Measurements from ENCODE around the gene BICRA.
"Not testable (repeated sequence)": the region's sequence is repeated elsewhere in the genome, so short reads cannot be mapped to it uniquely, and the experiment has no call there.

BICRA gene

DNA sequence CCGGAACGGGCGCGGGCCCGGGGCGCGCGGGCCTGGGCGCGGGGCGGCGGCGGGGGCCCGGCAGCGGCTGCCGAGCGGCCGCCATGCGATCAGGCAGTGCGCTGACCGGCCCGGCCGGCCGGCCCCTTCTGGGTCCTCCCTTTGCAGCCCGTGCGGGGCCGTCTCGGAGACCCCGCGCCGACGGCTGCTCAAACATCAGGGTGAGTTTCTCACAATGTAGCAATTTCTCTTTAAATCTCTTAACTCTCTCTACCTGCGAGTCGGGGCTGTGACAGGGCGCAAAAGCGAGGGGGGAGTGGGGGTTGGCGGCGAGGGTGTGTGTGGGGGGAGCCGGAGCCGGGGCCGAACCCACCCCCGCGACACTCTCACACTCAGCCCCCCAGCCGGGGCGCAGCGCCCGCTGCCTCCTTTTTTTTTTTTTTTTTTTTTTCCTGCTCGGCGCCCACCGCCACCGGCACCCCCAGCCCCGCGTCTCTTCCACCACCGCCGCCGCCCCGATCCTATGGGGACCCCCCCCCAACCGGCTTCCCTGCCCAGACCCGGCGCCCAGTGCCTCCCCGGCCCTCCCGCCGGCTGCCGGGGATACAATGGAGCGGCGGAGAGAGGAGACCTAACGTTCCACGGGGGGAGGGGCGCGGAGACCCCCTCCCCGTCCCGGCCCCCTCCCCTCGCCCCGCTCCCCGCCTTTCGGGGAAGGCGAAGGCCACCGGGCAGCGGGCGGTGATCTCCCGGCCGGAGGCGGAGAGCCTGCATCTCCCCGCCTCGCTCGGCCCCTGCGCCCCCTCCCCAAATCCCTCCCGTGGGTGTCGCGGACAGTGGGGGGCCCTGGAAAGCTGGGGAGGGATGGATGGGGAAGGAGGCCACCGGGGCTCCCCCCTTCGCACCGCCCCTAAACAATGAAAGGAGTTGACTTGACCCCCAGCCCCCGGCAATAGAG is at the start of gene BICRA:
Gene BICRA, plus strand, starts transcription at position 166 of the 937 bp plus-strand sequence. CDS start 64,441 bp downstream, outside the sequence.
- peak; percentile 55 to 75 (median 59) for DNase-seq (ENCODE audit: low read depth in 3 of 3, low spot score in 1 of 3)

DNA sequence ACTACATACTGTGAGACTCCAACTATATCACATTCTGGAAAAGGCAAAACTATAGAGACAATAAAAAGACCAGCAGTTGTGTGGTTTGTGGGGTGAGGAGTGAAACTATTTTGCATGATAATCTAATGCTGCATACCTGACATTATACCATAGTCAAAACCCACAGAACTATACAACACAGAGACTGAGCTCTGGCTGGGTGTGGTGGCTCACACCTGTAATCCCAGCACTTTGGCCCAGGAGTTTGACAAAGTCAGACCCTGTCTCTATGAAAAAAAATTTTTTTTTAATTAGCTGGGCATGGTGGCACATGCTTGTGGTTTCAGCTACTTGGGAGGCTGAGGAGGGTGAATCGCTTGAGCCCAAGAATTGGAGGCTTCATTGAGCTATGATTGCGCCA is 47.9 kb upstream of the BICRA start:
- no peak for DNase-seq (ENCODE audit: low read depth in 3 of 3, low spot score in 1 of 3)

DNA sequence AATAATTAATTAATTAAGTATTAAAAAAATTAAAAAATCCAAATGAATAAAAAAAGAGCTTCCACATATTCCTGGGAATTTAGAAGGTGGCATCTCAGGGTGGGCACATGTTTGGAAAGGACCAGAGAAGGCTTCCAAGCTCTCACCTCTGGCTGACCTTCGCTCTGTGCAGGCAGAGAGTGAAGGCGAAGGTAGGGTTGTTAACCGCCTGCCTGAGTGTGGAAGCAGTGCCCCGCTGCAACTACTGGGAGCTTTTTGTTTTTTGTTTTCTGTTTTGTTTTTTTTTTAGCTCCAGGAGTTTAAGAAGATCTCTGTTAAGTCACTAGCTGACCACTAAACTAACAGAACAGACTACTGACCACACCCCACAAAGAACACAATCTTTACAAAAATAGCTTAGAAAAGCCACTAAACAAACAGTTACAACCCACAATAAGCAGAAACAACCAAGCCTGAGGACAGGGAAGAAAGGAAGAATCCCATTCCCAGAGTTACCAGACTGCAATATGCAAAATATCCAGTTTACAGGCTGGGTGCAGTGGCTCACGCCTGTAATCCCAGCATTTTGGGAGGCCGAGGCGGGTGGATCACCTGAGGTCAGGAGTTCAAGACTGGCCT is 47.4 kb upstream of the BICRA start:
- DNase-seq (ENCODE audit: low read depth in 3 of 3, low spot score in 1 of 3) = no peak

DNA sequence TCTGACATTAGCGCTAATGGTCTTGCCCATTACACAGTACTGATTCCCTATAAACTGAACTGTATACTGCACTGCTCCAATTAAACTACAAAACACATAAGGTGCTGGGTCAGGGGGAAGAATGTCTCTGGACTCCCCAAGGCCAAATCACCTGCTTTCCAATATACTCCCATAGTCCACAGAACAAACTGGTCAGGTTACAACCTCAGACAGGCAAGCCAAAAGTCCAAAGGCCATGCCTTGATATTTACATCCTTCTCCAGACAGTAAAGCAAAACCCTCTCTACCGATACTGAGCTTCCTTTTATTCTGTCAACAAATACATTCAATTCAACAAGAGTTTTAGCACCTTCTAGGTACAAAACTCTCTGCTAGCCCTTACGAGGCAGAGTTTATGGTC is 44.9 kb upstream of the BICRA start:
- DNase-seq (ENCODE audit: low read depth in 3 of 3, low spot score in 1 of 3) = no peak

DNA sequence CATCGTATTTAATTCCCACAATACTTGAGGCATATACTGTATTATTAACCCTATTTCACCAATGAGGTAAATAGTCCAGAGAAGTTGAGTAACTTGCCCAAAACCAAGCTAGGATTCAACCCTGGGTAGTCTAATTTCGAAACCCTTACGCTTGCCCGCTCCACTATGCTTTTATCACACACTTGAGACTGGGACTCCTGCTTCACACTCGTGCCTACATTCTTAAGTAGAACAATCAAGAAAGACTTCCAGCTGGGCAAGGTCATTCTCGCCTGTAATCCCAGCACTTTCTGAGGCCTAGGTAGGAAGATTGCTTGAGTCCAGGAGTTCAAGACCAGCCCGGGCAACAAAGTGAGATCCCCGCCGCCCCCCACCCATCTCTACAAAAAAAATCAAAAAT is 39.6 kb upstream of the BICRA start:
- DNase-seq (ENCODE audit: low read depth in 3 of 3, low spot score in 1 of 3) = no peak

DNA sequence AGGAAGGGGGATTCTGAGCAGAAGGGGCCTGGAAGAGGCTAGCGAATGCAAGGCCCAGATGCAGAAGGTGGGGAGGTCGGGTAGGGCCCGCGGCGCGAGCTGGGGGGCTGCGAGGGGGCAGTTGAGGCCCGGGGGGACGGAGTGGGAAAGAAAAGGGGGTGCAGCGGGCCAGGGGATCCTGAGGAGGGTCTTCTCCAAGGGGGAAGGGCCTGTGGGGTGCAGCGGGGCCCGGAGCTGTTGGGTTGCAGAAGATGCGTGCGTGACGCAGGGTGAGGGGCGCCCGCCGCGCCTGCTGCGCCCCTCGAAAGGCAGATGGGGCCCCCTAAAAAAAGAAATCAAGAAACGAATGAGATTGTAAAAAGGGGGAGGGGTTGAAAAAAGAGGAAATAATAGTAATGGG is 36.3 kb upstream of the BICRA start:
- no peak for DNase-seq (ENCODE audit: low read depth in 3 of 3, low spot score in 1 of 3)

DNA sequence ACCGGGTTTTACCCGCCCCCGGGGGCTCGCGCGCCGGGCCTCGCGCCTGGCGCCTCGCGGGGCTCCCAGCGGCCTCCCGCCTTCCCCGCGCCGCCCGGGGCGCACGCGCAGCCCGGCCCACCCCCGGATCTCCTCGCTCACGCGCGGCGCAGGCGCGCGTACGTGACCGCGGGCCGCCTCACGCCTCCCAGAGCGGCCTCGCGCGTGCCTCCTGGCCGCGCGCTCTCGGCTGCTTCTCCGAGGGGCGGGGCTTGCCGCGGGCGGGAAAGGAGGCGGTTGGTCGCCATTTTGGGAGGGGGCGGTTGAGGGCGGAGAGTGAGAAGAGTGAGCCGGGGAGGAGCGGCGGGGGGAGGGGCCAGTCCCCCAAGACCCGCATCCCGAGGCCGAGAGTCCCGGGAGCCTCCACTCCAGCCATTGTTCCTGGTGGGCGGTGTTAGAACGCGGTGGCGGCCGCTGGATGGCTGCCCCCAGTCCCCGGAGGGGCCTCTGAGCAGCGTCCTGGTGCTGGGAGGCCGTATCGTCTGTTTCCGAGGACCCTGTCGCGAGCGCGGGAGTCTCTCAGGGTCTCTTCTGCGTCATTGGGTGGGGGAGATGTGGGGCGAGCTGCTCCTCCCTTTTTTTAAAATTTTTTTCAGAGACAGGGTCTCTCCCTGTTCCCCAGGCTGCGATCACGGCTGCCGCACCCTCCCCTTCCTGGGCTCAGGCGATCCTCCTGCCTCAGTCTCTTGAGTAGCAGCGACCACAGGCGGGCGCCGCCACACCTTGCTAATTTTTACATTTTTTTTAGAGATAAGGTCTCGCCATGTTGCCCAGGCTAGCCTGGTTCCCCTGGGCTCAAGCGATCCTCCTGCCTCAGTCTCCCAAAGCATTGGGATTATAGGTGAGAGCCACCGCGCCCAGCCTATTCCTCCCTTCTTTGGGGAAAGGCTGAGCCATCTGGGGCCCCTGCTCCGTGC is 35.6 kb upstream of the BICRA start, which contains the start of gene ZNF541:
Gene ZNF541, minus strand, starts transcription at position 78 of the 956 bp plus-strand sequence. CDS start 17,292 bp downstream, outside the sequence.
- peak; percentile 70 to 79 (median 77) for DNase-seq (ENCODE audit: low read depth in 3 of 3, low spot score in 1 of 3)

DNA sequence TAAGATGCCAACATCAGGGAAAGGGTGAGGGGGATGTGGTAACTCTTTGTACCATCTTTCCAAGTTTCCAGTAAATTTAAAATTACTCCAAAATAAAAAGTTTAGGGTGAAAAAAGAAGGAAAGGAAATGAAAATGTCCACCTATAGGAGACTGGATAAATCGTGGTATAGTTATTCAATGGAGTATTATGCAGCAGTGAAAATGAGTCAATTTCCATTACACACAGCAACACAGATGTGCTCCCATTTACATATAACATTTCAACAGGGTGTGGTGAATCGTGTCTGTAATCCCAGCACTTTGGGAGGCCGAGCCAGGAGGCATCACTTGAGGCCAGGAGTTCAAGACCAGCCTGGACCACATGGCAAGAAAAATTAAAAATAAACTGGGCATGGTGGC is 28.5 kb upstream of the BICRA start:
- DNase-seq (ENCODE audit: low read depth in 3 of 3, low spot score in 1 of 3) = no peak

DNA sequence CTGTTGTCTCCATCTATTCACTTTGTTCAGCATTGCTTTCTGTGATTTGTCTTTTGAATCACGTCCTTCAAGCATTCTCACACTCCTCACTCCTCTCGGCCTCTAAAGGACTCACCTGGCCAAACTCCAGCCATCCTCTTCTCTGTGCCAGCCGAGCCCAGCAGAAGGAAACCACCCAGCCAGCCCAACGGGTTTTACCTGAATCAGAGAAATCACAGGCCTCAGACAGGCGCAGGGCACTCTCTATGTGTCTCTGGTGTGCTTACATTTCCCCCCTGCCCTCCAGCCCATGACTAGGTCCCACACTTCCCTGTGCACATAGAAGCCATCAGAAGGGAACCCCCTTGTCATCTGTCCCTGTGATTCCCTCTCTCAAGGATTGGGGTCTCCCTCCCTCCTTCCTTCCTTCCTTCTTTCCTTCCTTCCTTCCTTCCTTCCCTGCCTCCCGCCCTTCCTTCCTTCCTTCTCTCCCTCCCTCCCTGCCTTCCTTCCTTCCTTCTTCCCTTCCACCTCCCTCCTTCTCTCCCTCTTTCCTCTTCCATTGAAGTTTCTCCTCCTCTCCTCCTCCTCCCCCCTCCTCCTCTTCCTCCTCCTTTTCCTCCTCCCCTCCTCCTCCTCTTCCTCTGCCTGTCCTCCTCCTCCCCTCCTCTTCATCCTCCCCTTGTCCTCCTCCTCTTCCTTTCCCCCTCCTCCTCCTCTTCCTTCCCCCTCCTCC is 27.2 kb upstream of the BICRA start:
- DNase-seq (ENCODE audit: low read depth in 3 of 3, low spot score in 1 of 3) = no peak

DNA sequence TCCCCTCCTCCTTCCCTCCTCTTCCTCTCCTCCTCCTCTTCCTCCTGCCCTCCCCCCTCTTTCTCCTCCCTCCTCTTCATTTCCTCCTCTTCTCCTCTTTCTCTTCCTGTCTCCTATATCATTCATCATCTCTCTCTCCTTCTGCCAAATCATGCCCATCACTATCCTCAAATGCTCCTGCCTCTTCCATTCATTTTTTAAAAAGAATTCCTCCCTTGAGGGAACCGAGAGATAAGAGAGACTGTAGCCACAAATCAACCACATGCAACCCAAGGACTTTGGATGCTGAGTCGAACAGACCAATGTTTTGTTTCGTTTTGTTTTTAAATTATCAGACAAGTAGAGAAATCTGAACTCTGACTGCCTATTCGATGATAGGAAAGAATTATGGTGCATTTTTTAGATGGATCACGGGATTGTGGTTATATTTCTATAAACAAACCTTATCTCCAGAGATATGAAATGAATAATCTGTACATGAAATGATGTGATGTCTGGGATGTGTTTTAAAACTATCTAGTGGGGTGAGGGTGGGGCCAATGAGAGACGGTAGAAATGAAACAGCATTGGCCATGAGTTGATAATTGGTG is 26.5 kb upstream of the BICRA start:
- DNase-seq (ENCODE audit: low read depth in 3 of 3, low spot score in 1 of 3) = no peak

DNA sequence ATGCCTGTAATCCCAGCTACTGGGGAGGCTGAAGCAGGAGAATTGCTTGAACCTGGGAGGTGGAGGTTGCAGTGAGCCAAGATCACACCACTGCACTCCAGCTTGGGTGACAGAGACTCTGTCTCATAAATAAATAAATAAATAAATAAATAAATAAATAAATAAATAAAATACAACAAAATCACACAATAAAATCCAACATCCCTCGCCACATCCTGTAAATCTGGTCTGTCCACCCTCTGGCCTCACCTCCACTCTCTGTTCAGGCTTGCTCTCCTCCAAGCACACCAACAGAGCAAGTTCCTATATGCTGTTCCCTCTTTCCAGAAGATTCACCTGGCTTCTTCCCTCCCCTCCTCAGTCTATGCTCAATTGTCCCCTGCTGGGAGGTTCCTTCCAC is 25.8 kb upstream of the BICRA start:
- DNase-seq (ENCODE audit: low read depth in 3 of 3, low spot score in 1 of 3) = not testable (repeated sequence)

DNA sequence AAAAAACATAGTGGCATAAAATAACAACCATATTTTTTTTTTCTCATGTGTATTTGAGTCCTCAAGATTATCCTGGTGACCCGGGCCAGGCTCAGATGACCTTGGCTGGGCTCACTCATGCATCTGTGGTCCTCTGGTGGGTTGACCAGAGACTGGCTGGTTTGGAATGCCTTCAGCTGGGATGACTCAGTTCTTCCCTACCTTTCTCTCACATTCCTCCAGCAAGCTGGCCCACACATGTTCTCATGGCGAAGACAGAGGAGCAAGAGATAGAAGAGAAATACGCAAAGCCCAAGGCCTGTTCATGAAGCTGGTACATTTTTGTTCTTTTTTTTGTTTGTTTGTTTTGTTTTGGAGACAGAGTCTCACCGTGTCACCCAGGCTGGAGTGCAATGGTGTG is 21.6 kb upstream of the BICRA start:
- no peak for DNase-seq (ENCODE audit: low read depth in 3 of 3, low spot score in 1 of 3)

DNA sequence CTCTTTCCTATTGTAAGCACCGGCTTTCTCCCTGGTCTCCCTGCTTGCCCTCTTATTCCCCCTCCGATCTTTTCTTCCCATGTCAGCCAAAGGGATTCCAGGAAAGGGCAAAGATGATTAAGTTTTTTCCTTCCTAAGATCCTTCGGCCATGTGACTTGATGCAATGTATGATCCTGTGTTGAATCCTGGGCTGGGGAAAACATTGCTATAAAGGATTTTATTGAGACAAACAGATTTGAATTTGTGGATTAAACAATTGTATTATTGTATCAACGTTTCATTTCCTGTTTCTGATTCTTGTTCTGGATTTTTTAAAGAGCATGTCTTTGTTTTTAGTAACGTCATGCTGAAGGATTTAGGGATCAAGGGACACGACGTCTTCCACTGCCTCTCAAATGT is 19.1 kb upstream of the BICRA start:
- DNase-seq (ENCODE audit: low read depth in 3 of 3, low spot score in 1 of 3) = no peak

DNA sequence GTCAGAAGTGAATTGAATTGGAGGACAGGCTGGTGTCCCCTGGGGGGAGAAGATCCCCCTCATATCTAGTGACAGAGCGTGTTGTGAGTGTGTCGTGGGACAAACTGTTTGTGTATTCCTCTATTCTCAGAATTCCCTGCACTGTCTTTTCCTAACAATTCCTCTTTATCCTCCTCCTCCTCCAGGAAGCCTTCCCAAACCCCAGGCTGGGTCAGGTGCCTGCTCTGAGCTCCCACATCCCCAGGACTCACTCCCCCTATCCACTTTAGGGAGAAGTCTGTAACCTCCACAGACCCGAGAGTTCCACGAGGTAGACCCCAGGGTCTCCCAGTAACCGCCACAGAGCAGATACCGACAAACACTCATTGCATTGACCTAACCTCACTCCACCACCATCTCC is 15.1 kb upstream of the BICRA start:
- DNase-seq (ENCODE audit: low read depth in 3 of 3, low spot score in 1 of 3) = no peak

DNA sequence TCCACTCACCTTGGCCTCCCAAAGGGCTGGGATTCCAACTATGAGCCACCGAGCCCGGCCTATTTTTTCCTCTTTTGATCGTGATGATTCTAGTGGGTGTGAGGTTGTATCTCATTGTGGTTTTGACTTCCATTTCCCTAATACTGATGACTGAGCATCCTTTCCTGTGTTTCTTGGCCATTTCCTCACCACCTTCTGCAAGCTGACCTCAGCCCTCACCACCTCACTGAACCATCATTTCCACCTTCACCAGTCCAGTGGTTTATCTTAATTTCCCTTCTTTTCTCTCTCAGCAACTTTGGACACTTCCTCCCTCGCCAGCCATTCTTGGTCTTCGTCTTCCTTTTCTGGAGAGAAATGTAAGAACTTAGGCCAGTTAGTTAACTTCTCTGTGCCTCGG is 13.0 kb upstream of the BICRA start:
- no peak for DNase-seq (ENCODE audit: low read depth in 3 of 3, low spot score in 1 of 3)

DNA sequence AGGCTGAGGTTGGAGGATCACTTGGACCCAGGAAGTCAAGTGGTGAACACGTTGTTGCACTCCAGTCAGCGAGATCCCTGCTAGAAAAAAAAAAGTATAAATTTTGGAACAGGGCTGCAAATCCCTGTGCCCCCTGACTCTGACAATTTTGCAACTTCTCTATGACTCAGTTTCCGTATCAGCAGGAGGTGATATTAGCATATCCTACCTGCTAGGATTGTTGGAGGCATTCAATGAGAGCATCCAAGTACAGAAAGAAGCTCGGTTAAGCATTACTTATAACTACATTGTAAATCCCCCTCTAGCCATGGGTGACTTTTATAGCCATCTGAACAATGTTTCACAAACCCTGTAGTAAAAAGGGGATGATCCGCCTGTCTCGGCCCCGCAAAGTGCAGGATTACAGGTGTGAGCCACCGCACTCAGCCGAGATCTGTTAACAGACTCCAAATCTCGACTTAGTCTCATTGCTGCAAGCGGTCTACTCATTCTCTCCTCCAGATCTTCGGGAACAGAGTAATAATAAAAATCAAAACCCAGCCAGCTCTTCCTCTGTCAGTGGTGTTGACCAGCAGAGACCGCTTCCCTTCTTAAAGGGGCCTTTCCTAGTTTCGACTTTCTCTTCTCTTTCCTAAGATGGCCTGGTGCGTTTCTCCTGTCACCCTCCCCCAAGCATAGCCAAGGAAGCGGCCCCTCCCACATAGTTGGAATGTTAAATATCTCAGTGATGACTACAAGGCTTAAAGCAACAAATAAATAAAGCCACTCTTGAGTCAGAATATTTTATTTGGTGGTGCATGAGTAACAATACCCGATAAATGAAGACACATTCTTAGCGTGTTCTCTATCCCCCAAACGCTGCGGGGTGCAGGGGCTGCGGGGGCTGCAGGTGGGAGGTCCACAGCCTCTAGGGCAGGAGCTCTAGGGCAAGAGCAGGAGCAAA is 10.3 kb upstream of the BICRA start:
- no peak for DNase-seq (ENCODE audit: low read depth in 3 of 3, low spot score in 1 of 3)

DNA sequence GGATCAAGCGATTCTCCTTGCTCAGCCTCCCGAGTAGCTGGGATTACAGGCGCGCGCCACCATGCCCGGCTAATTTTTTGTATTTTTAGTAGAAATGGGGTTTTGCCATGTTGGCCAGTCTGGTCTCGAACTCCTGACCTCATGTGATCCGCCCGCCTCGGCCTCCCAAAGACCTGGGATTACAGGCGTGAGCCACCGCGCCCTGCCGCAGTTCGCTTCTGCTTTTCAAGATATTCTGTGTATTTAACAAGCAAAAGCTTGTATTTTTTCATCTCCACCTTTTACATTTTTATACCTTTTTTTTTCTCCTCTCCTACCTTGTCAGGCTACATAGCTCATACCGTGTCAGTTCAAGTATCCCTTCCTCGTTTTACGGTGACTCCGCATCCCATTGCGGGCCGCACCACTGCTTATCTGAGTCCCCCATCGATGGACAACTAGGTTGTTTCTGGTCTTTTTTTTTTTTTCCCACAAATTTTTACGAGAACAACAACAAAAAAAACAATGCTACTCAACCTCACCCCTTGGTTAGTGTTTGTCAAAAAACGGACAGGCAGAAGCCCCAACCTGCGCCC is 9.2 kb upstream of the BICRA start:
- not testable (repeated sequence) for DNase-seq (ENCODE audit: low read depth in 3 of 3, low spot score in 1 of 3)

DNA sequence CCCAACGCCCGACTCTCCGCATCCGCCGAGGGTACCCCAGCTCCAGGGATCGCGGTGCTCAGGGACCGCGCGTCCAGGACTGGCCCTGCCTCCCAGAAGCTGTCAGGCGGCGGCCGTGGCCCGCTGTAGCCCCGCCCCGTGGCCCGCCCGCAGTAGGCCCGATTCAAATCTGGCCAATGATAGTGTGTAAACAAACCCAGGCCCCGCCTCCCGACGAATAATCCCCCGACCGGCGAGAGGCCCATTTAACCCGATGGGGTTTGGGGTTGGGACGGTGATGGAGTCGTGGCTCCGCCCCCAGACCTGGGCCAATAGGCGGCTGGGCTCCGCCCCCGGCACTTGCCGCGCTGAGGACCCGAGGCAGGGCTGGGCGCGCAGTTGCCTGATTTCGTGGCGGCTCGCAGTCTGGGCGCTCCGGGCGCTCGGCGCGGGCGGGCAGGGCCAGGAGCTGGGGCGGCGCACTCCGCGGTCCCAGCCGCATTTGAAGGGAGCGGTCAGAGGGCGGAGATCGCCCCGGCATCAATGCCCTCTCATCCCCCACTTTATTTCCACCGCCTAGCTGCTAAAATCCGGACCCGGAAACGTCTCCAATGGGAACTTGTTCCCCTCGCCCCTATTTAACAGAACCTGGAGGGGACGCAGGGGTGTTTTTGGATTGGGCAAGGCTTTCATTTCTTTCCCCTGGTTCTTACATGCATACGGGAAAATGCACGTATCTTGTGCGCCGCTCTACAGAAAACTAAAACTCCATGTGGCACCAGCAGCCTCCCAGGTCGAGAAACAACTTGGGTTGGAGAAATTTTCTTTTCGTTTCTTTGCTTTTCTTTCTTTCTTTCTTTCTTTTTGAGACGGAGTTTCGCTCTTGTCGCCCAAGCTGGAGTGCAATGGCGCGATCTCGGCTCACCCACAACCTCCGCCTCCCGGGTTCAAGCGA is 8.4 kb upstream of the BICRA start:
- peak; percentile 98 to 99 (median 98) for DNase-seq (ENCODE audit: low read depth in 3 of 3, low spot score in 1 of 3)

Data from stimulated activated CD4-positive, alpha-beta T cell treated with anti-CD3 and anti-CD28 coated beads, TNF-alpha, amount 100 ng/mL, for 1 hour (primary cell).